Measurements from ENCODE around the gene DNAI4. TPM values are rescaled to one million over a fixed set of nuclear protein-coding genes. Genes with fewer than 3 reads are reported as not detected.
"Not testable (repeated sequence)": the region's sequence is repeated elsewhere in the genome, so short reads cannot be mapped to it uniquely, and the experiment has no call there.

Gene DNAI4
- polyA plus RNA-seq = under 1 TPM; 0.26 to 0.36 TPM

GRCh38 chr1:66924756-66925557 is at the start of gene DNAI4, which contains the start of gene MIER1:
DNAI4 (minus strand) TSS chr1:66924856; CDS start chr1:66924831, 25 bp downstream.
MIER1 (plus strand) TSS chr1:66924990; CDS start chr1:66925029, 39 bp downstream.
- Histone ChIP-seq H3K4me3 (ENCODE audit: low read depth in 1 of 2, low read length in 2 of 2) (peak within 1 kb of the TSS; percentile 64 to 82), H3K27me3 (ENCODE audit: control insufficient read depth in 1 of 2, insufficient read depth in 2 of 2, low read length in 2 of 2) (no peaks in the 10 kb centered on the region), H3K27ac (ENCODE audit: low read depth in 2 of 2, low read length in 1 of 2) (peak within 1 kb of the TSS; percentile 91 to 95), H3K9me3 (ENCODE audit: control insufficient read depth in 2 of 2, insufficient read depth in 1 of 2, low read depth in 1 of 2, low read length in 1 of 2) (no peaks in the 10 kb centered on the region), H3K4me1 (ENCODE audit: control insufficient read depth in 2 of 2, insufficient read depth in 2 of 2, low read length in 1 of 2) (peaks cover 0 to 2% of the 10 kb centered on the region in 2 donors), H3K36me3 (ENCODE audit: control insufficient read depth in 2 of 2, insufficient read depth in 2 of 2, low read length in 1 of 2) (no peaks in the 10 kb centered on the region)
- 0% methylated on average over 59 to 63 of the region's 64 CpGs for WGBS, 2 donors

- Histone ChIP-seq H3K36me3 (ENCODE audit: control insufficient read depth in 2 of 2, insufficient read depth in 2 of 2, low read length in 1 of 2) (no peaks in the 10 kb centered on the region), H3K4me1 (ENCODE audit: control insufficient read depth in 2 of 2, insufficient read depth in 2 of 2, low read length in 1 of 2) (no peaks in the 10 kb centered on the region), H3K27me3 (ENCODE audit: control insufficient read depth in 1 of 2, insufficient read depth in 2 of 2, low read length in 2 of 2) (no peaks in the 10 kb centered on the region), H3K27ac (ENCODE audit: low read depth in 2 of 2, low read length in 1 of 2) (no peak overlapping the region), H3K4me3 (ENCODE audit: low read depth in 1 of 2, low read length in 2 of 2) (no peak overlapping the region), H3K9me3 (ENCODE audit: control insufficient read depth in 2 of 2, insufficient read depth in 1 of 2, low read depth in 1 of 2, low read length in 1 of 2) (no peaks in the 10 kb centered on the region)
- WGBS, 2 donors = 84 to 92% methylated on average over 3 of the region's 3 CpGs
These were observed 43.9 kb upstream of the DNAI4 start for GRCh38 chr1:66968574-66968973.

GRCh38 chr1:66966188-66966873 is 41.7 kb upstream of the DNAI4 start:
- H3K4me3 ChIP-seq (ENCODE audit: low read depth in 1 of 2, low read length in 2 of 2); H3K36me3 ChIP-seq (ENCODE audit: control insufficient read depth in 2 of 2, insufficient read depth in 2 of 2, low read length in 1 of 2): not testable (repeated sequence)
- WGBS, 2 donors = 92 to 94% methylated on average over 7 of the region's 7 CpGs

GRCh38 chr1:66957938-66958337 is 33.3 kb upstream of the DNAI4 start:
- WGBS, 2 donors = 94 to 96% methylated on average over 3 of the region's 3 CpGs
- no peaks in the 10 kb centered on the region for H3K9me3 ChIP-seq (ENCODE audit: control insufficient read depth in 2 of 2, insufficient read depth in 1 of 2, low read depth in 1 of 2, low read length in 1 of 2)
- no peak overlapping the region for H3K27ac ChIP-seq (ENCODE audit: low read depth in 2 of 2, low read length in 1 of 2)
- peaks cover 0 to 2% of the 10 kb centered on the region in 2 donors for H3K36me3 ChIP-seq (ENCODE audit: control insufficient read depth in 2 of 2, insufficient read depth in 2 of 2, low read length in 1 of 2)
- no peak overlapping the region for H3K4me3 ChIP-seq (ENCODE audit: low read depth in 1 of 2, low read length in 2 of 2)
- no peaks in the 10 kb centered on the region for H3K4me1 ChIP-seq (ENCODE audit: control insufficient read depth in 2 of 2, insufficient read depth in 2 of 2, low read length in 1 of 2)
- H3K27me3 ChIP-seq (ENCODE audit: control insufficient read depth in 1 of 2, insufficient read depth in 2 of 2, low read length in 2 of 2) = no peaks in the 10 kb centered on the region

More at GRCh38 chr1:66966188-66966873, 41.7 kb upstream of the DNAI4 start:
- not testable (repeated sequence) for H3K27me3 ChIP-seq (ENCODE audit: control insufficient read depth in 1 of 2, insufficient read depth in 2 of 2, low read length in 2 of 2); H3K9me3 ChIP-seq (ENCODE audit: control insufficient read depth in 2 of 2, insufficient read depth in 1 of 2, low read depth in 1 of 2, low read length in 1 of 2); H3K27ac ChIP-seq (ENCODE audit: low read depth in 2 of 2, low read length in 1 of 2); H3K4me1 ChIP-seq (ENCODE audit: control insufficient read depth in 2 of 2, insufficient read depth in 2 of 2, low read length in 1 of 2)

GRCh38 chr1:66954208-66954607 is 29.6 kb upstream of the DNAI4 start:
- no peaks in the 10 kb centered on the region for H3K27me3 ChIP-seq (ENCODE audit: control insufficient read depth in 1 of 2, insufficient read depth in 2 of 2, low read length in 2 of 2)
- 85% methylated on average over 4 of the region's 4 CpGs for WGBS, 2 donors

GRCh38 chr1:66951513-66951912 is 26.9 kb upstream of the DNAI4 start:
- 93 to 96% methylated on average over 6 of the region's 6 CpGs for WGBS, 2 donors
- no peak overlapping the region for H3K4me3 ChIP-seq (ENCODE audit: low read depth in 1 of 2, low read length in 2 of 2)
- H3K4me1 ChIP-seq (ENCODE audit: control insufficient read depth in 2 of 2, insufficient read depth in 2 of 2, low read length in 1 of 2) = no peaks in the 10 kb centered on the region
- H3K27me3 ChIP-seq (ENCODE audit: control insufficient read depth in 1 of 2, insufficient read depth in 2 of 2, low read length in 2 of 2) = no peaks in the 10 kb centered on the region
- H3K27ac ChIP-seq (ENCODE audit: low read depth in 2 of 2, low read length in 1 of 2) = no peak overlapping the region
- no peaks in the 10 kb centered on the region for H3K9me3 ChIP-seq (ENCODE audit: control insufficient read depth in 2 of 2, insufficient read depth in 1 of 2, low read depth in 1 of 2, low read length in 1 of 2)
- peaks cover 6 to 10% of the 10 kb centered on the region in 2 donors for H3K36me3 ChIP-seq (ENCODE audit: control insufficient read depth in 2 of 2, insufficient read depth in 2 of 2, low read length in 1 of 2)

More at GRCh38 chr1:66954208-66954607, 29.6 kb upstream of the DNAI4 start:
- H3K9me3 ChIP-seq (ENCODE audit: control insufficient read depth in 2 of 2, insufficient read depth in 1 of 2, low read depth in 1 of 2, low read length in 1 of 2) = no peaks in the 10 kb centered on the region
- H3K4me3 ChIP-seq (ENCODE audit: low read depth in 1 of 2, low read length in 2 of 2) = no peak overlapping the region
- peaks cover 3 to 5% of the 10 kb centered on the region in 2 donors for H3K36me3 ChIP-seq (ENCODE audit: control insufficient read depth in 2 of 2, insufficient read depth in 2 of 2, low read length in 1 of 2)
- no peak overlapping the region for H3K27ac ChIP-seq (ENCODE audit: low read depth in 2 of 2, low read length in 1 of 2)
- H3K4me1 ChIP-seq (ENCODE audit: control insufficient read depth in 2 of 2, insufficient read depth in 2 of 2, low read length in 1 of 2) = no peaks in the 10 kb centered on the region

- no peaks in the 10 kb centered on the region for H3K27me3 ChIP-seq (ENCODE audit: control insufficient read depth in 1 of 2, insufficient read depth in 2 of 2, low read length in 2 of 2)
- no peak overlapping the region for H3K27ac ChIP-seq (ENCODE audit: low read depth in 2 of 2, low read length in 1 of 2)
- peaks cover 3 to 10% of the 10 kb centered on the region in 2 donors for H3K36me3 ChIP-seq (ENCODE audit: control insufficient read depth in 2 of 2, insufficient read depth in 2 of 2, low read length in 1 of 2)
- 89 to 91% methylated on average over 1 of the region's 1 CpG for whole genome bisulfite sequencing, 2 donors
- H3K4me1 ChIP-seq (ENCODE audit: control insufficient read depth in 2 of 2, insufficient read depth in 2 of 2, low read length in 1 of 2) = no peaks in the 10 kb centered on the region
- H3K9me3 ChIP-seq (ENCODE audit: control insufficient read depth in 2 of 2, insufficient read depth in 1 of 2, low read depth in 1 of 2, low read length in 1 of 2) = no peaks in the 10 kb centered on the region
- no peak overlapping the region for H3K4me3 ChIP-seq (ENCODE audit: low read depth in 1 of 2, low read length in 2 of 2)
These were observed 22.6 kb upstream of the DNAI4 start for GRCh38 chr1:66947267-66947666.

- Histone ChIP-seq H3K4me3 (ENCODE audit: low read depth in 1 of 2, low read length in 2 of 2) (no peak overlapping the region), H3K9me3 (ENCODE audit: control insufficient read depth in 2 of 2, insufficient read depth in 1 of 2, low read depth in 1 of 2, low read length in 1 of 2) (no peaks in the 10 kb centered on the region), H3K36me3 (ENCODE audit: control insufficient read depth in 2 of 2, insufficient read depth in 2 of 2, low read length in 1 of 2) (peaks cover 3 to 5% of the 10 kb centered on the region in 2 donors), H3K4me1 (ENCODE audit: control insufficient read depth in 2 of 2, insufficient read depth in 2 of 2, low read length in 1 of 2) (no peaks in the 10 kb centered on the region), H3K27ac (ENCODE audit: low read depth in 2 of 2, low read length in 1 of 2) (no peak overlapping the region), H3K27me3 (ENCODE audit: control insufficient read depth in 1 of 2, insufficient read depth in 2 of 2, low read length in 2 of 2) (no peaks in the 10 kb centered on the region)
- 90 to 93% methylated on average over 3 of the region's 3 CpGs for WGBS, 2 donors
These were observed 20.7 kb upstream of the DNAI4 start for GRCh38 chr1:66945316-66945715.

GRCh38 chr1:66944330-66945274 is 19.9 kb upstream of the DNAI4 start:
- H3K27me3 ChIP-seq (ENCODE audit: control insufficient read depth in 1 of 2, insufficient read depth in 2 of 2, low read length in 2 of 2) = no peaks in the 10 kb centered on the region
- WGBS, 2 donors = 84 to 89% methylated on average over 7 of the region's 7 CpGs
- no peak overlapping the region for H3K4me3 ChIP-seq (ENCODE audit: low read depth in 1 of 2, low read length in 2 of 2)
- H3K36me3 ChIP-seq (ENCODE audit: control insufficient read depth in 2 of 2, insufficient read depth in 2 of 2, low read length in 1 of 2) = peaks cover 3 to 5% of the 10 kb centered on the region in 2 donors
- peak overlapping the region in 1 of 2 donors; percentile 1 for H3K27ac ChIP-seq (ENCODE audit: low read depth in 2 of 2, low read length in 1 of 2)
- H3K9me3 ChIP-seq (ENCODE audit: control insufficient read depth in 2 of 2, insufficient read depth in 1 of 2, low read depth in 1 of 2, low read length in 1 of 2) = no peaks in the 10 kb centered on the region
- H3K4me1 ChIP-seq (ENCODE audit: control insufficient read depth in 2 of 2, insufficient read depth in 2 of 2, low read length in 1 of 2) = no peaks in the 10 kb centered on the region

Measured in esophagus (tissue), 2 donors.